GM23338 (cell line): ENCODE measurements around the gene MOXD1. TPM values are rescaled to one million over a fixed set of nuclear protein-coding genes. Genes with fewer than 3 reads are reported as not detected.

ENCODE experiments used
- ATAC-seq: fragments of 200-7000 bp; cut with Tn5 transposase; 3 replicates; pipeline ENCODE4 v1.9.1; 2020
- DNase-seq: peaks from one replicate; pipeline ENCODE4 v3.0.0-alpha.2; 2015; ENCODE audit warnings: low spot score
- H2AFZ ChIP-seq: fragments of 200-600 bp; sonication (generic); 2 replicates; pipeline ENCODE4 v1.8.0; 2016; ENCODE audit warnings: antibody characterized with exemption, mild to moderate bottlenecking, moderate library complexity
- H3F3A ChIP-seq: fragments of 200-600 bp; sonication (generic); replicated peaks from 2 replicates; pipeline ENCODE4 v1.8.0; 2017; ENCODE audit warnings: antibody characterized with exemption, mixed run types, low read depth
- H3K27ac ChIP-seq: fragments of 200-600 bp; sonication (generic); 2 replicates; pipeline ENCODE4 v1.6.1; 2016; ENCODE audit warnings: low read depth
- H3K27me3 ChIP-seq: fragments of 200-600 bp; sonication (generic); 2 replicates; pipeline ENCODE4 v1.8.0; 2016; ENCODE audit warnings: mild to moderate bottlenecking, mixed run types, moderate library complexity; ENCODE audit not compliant: insufficient read depth
- H3K36me3 ChIP-seq: fragments of 200-600 bp; sonication (generic); 2 replicates; pipeline ENCODE4 v1.8.0; 2016; ENCODE audit warnings: mild to moderate bottlenecking; ENCODE audit not compliant: insufficient read depth
- H3K4me1 ChIP-seq: fragments of 200-600 bp; sonication (generic); 2 replicates; pipeline ENCODE4 v1.8.0; 2016; ENCODE audit warnings: mild to moderate bottlenecking, moderate library complexity; ENCODE audit not compliant: insufficient read depth
- H3K4me2 ChIP-seq: fragments of 200-600 bp; sonication (generic); 2 replicates; pipeline ENCODE4 v1.7.1; 2017; ENCODE audit warnings: mixed run types
- H3K4me3 ChIP-seq: fragments of 200-600 bp; sonication (generic); 2 replicates; pipeline ENCODE4 v1.6.1; 2016; ENCODE audit warnings: mixed run types
- H3K79me2 ChIP-seq: fragments of 200-600 bp; sonication (generic); replicated peaks from 2 replicates; pipeline ENCODE4 v1.8.0; 2017; ENCODE audit warnings: mild to moderate bottlenecking; ENCODE audit not compliant: insufficient read depth
- H3K9me2 ChIP-seq: fragments of 200-600 bp; sonication (generic); 2 replicates; pipeline ENCODE4 v1.8.0; 2017; ENCODE audit not compliant: insufficient read depth
- H4K20me1 ChIP-seq: fragments of 200-600 bp; sonication (generic); replicated peaks from 2 replicates; pipeline ENCODE4 v1.8.0; 2017; ENCODE audit warnings: mild to moderate bottlenecking; ENCODE audit not compliant: insufficient read depth
- H3K27ac Mint-ChIP-seq: 2 replicates; pipeline ENCODE4 v1.8.0; 2020; ENCODE audit warnings: inconsistent platforms, mild to moderate bottlenecking, moderate library complexity, mixed read lengths
- H3K27me3 Mint-ChIP-seq: 3 replicates; pipeline ENCODE4 v1.8.0; 2022; ENCODE audit warnings: low read depth, mild to moderate bottlenecking, moderate library complexity, mixed read lengths, inconsistent platforms; ENCODE audit not compliant: insufficient read depth, poor library complexity
- H3K36me3 Mint-ChIP-seq: 3 replicates; pipeline ENCODE4 v1.8.0; 2021; ENCODE audit warnings: low read depth, mild to moderate bottlenecking, inconsistent platforms, moderate library complexity, mixed read lengths
- H3K4me1 Mint-ChIP-seq: 3 replicates; pipeline ENCODE4 v1.8.0; 2020; ENCODE audit warnings: mild to moderate bottlenecking, inconsistent platforms, mixed read lengths
- H3K4me3 Mint-ChIP-seq: 3 replicates; pipeline ENCODE4 v1.8.0; 2021; ENCODE audit warnings: moderate library complexity, mild to moderate bottlenecking, inconsistent platforms, mixed read lengths
- H3K9me3 Mint-ChIP-seq: 3 replicates; pipeline ENCODE4 v1.8.0; 2020; ENCODE audit warnings: moderate library complexity, mild to moderate bottlenecking, inconsistent platforms, mixed read lengths
- CREB1 ChIP-seq: fragments of 250-450 bp; sonication (Bioruptor Pico); IDR thresholded peaks from 2 replicates; pipeline ENCODE4 v1.5.0; 2020; ENCODE audit warnings: low read depth, mild to moderate bottlenecking, moderate library complexity
- ETS1 ChIP-seq: IDR thresholded peaks from 2 replicates; pipeline ENCODE4 v1.6.1; 2016; ENCODE audit warnings: antibody characterized with exemption
- EZH2 ChIP-seq: fragments of 200-600 bp; sonication (generic); IDR thresholded peaks from one replicate; pipeline ENCODE4 v1.8.0; 2017; ENCODE audit warnings: antibody characterized with exemption, mild to moderate bottlenecking, low read depth; ENCODE audit not compliant: unreplicated experiment
- EZH2phosphoT487 ChIP-seq: fragments of 200-600 bp; sonication (generic); IDR thresholded peaks from one replicate; pipeline ENCODE4 v1.8.1; 2018; ENCODE audit warnings: antibody characterized with exemption; ENCODE audit not compliant: unreplicated experiment
- JUNB ChIP-seq: IDR thresholded peaks from one replicate; pipeline ENCODE4 v1.6.1; 2016; ENCODE audit warnings: antibody characterized with exemption; ENCODE audit not compliant: unreplicated experiment
- NANOG ChIP-seq: IDR thresholded peaks from 2 replicates; pipeline ENCODE4 v1.6.1; 2016; ENCODE audit warnings: antibody characterized with exemption, borderline replicate concordance
- POLR2AphosphoS5 ChIP-seq: IDR thresholded peaks from 2 replicates; pipeline ENCODE4 v1.6.1; 2016; ENCODE audit warnings: antibody characterized with exemption, low read depth
- REST ChIP-seq: IDR thresholded peaks from one replicate; pipeline ENCODE4 v1.6.1; 2018; ENCODE audit warnings: antibody characterized with exemption; ENCODE audit not compliant: unreplicated experiment
- STAT1 ChIP-seq: IDR thresholded peaks from one replicate; pipeline ENCODE4 v1.6.1; 2016; ENCODE audit warnings: antibody characterized with exemption; ENCODE audit not compliant: unreplicated experiment
- ZNF114 ChIP-seq: fragments of 250-450 bp; sonication (Bioruptor Pico); IDR thresholded peaks from 2 replicates; pipeline ENCODE4 v1.5.0; 2020; ENCODE audit warnings: mild to moderate bottlenecking, moderate library complexity
- ZNF331 ChIP-seq: fragments of 250-450 bp; sonication (Bioruptor Pico); IDR thresholded peaks from 2 replicates; pipeline ENCODE4 v1.5.0; 2020; ENCODE audit warnings: low read depth, mild to moderate bottlenecking, moderate library complexity
- ZNF462 ChIP-seq: fragments of 250-450 bp; sonication (Bioruptor Pico); IDR thresholded peaks from 2 replicates; pipeline ENCODE4 v1.5.0; 2020; ENCODE audit warnings: mild to moderate bottlenecking, moderate library complexity
- polyA plus RNA-seq: library from polyadenylated mRNA; unstranded; fragments of >200 nt; fragmentation: Nextera tagmentation; extraction: Ambion mirVana; gene quantifications from 2 replicates; pipeline ENCODE4 v1.2.1, GENCODE V29; 2016
- total RNA-seq: library from RNA; depleted of rRNA; stranded (reverse); fragments of >200 nt; shearing (Covaris generic); gene quantifications from 2 replicates; pipeline ENCODE4 v1.2.3, GENCODE V29; 2014

Gene MOXD1
- total and polyA plus RNA-seq, 2 experiments from 2014 or later: 1.7 to 4.3 TPM

GRCh38 chr6:132425176-132425575 is 23.9 kb upstream of the MOXD1 start:
- H3K4me3 Mint-ChIP-seq: no peak overlapping the region
- no peaks in the 10 kb centered on the region for H3K36me3 Mint-ChIP-seq
- DNase-seq (peak; percentile 3), ATAC-seq (no peak)
- H3K9me3 Mint-ChIP-seq: peaks cover 10% of the 10 kb centered on the region; the same call in 2 of the 3 replicates
- H3K4me1 ChIP-seq: no peaks in the 10 kb centered on the region
- no peaks in the 10 kb centered on the region for H3K4me1 Mint-ChIP-seq
- no peak overlapping the region for H3K4me2 ChIP-seq
- TF ChIP-seq POLR2AphosphoS5: no peak
- H3K27ac ChIP-seq: no peak overlapping the region
- H3K4me3 ChIP-seq: no peak overlapping the region
- H3K9me2 ChIP-seq: peaks cover 6% of the 10 kb centered on the region
- no peaks in the 10 kb centered on the region for H4K20me1 ChIP-seq
- H3K36me3 ChIP-seq: no peaks in the 10 kb centered on the region
- no peaks in the 10 kb centered on the region for H3K27me3 ChIP-seq
- H3K27me3 Mint-ChIP-seq: peaks cover 4% of the 10 kb centered on the region
- H3F3A ChIP-seq: no peaks in the 10 kb centered on the region
- no peak overlapping the region for H3K27ac Mint-ChIP-seq
- no peaks in the 10 kb centered on the region for H3K79me2 ChIP-seq
- H2AFZ ChIP-seq: no peak overlapping the region

GRCh38 chr6:132423839-132424238 is 22.6 kb upstream of the MOXD1 start:
- Histone ChIP-seq H3F3A (no peaks in the 10 kb centered on the region), H3K79me2 (no peaks in the 10 kb centered on the region), H3K27ac (no peak overlapping the region), H3K4me1 (no peaks in the 10 kb centered on the region), H2AFZ (no peak overlapping the region), H3K4me3 (no peak overlapping the region), H3K27me3 (no peaks in the 10 kb centered on the region), H4K20me1 (no peaks in the 10 kb centered on the region), H3K4me2 (no peak overlapping the region), H3K9me2 (peaks cover 6% of the 10 kb centered on the region), H3K36me3 (no peaks in the 10 kb centered on the region)
- H3K9me3 Mint-ChIP-seq: peaks cover 16% of the 10 kb centered on the region; the same call in 2 of the 3 replicates
- TF ChIP-seq ETS1 (no peak), POLR2AphosphoS5 (no peak), ZNF114 (CRISPR knock-in tag) (no peak), CREB1 (CRISPR knock-in tag) (no peak), ZNF331 (no peak), REST (no peak), EZH2phosphoT487 (no peak), JUNB (no peak), EZH2 (no peak), NANOG (no peak), STAT1 (no peak), ZNF462 (no peak)
- DNase-seq (no peak), ATAC-seq (no peak)
- H3K27me3 Mint-ChIP-seq: peaks cover 3% of the 10 kb centered on the region
- H3K4me1 Mint-ChIP-seq: no peaks in the 10 kb centered on the region
- no peak overlapping the region for H3K4me3 Mint-ChIP-seq
- H3K36me3 Mint-ChIP-seq: no peaks in the 10 kb centered on the region
- H3K27ac Mint-ChIP-seq: no peak overlapping the region
